ENCODE data around the gene FBXL4.

DNA sequence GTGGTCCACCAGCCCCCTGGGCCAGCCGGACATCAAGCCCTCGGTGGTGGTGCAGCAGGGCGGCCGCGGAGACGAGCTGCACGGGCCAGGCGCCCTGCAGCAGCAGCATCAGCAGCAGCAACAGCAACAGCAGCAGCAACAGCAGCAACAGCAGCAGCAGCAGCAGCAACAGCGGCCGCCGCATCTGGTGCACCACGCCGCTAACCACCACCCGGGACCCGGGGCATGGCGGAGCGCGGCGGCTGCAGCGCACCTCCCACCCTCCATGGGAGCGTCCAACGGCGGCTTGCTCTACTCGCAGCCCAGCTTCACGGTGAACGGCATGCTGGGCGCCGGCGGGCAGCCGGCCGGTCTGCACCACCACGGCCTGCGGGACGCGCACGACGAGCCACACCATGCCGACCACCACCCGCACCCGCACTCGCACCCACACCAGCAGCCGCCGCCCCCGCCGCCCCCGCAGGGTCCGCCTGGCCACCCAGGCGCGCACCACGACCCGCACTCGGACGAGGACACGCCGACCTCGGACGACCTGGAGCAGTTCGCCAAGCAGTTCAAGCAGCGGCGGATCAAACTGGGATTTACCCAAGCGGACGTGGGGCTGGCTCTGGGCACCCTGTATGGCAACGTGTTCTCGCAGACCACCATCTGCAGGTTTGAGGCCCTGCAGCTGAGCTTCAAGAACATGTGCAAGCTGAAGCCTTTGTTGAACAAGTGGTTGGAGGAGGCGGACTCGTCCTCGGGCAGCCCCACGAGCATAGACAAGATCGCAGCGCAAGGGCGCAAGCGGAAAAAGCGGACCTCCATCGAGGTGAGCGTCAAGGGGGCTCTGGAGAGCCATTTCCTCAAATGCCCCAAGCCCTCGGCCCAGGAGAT, 112.4 kb downstream of the FBXL4 start:
- TF ChIP-seq, protein P1, sequence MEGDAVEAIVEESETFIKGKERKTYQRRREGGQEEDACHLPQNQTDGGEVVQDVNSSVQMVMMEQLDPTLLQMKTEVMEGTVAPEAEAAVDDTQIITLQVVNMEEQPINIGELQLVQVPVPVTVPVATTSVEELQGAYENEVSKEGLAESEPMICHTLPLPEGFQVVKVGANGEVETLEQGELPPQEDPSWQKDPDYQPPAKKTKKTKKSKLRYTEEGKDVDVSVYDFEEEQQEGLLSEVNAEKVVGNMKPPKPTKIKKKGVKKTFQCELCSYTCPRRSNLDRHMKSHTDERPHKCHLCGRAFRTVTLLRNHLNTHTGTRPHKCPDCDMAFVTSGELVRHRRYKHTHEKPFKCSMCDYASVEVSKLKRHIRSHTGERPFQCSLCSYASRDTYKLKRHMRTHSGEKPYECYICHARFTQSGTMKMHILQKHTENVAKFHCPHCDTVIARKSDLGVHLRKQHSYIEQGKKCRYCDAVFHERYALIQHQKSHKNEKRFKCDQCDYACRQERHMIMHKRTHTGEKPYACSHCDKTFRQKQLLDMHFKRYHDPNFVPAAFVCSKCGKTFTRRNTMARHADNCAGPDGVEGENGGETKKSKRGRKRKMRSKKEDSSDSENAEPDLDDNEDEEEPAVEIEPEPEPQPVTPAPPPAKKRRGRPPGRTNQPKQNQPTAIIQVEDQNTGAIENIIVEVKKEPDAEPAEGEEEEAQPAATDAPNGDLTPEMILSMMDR (IDR thresholded peaks at IDR 0.05; ENCODE audit: low read depth, low read length, poor library complexity, severe bottlenecking) = no peak
- no peak for TF ChIP-seq EZH2phosphoT487 (IDR thresholded peaks at IDR 0.05; ENCODE audit: borderline replicate concordance, low read length)
